Activated CD4-positive, alpha-beta memory T cell treated with anti-CD3 and anti-CD28 coated beads, Interleukin-2, amount 10 ng/mL, durations not matched to agents 7 days and 5 days (primary cell): ENCODE data around the gene ITGB2. TPM values are rescaled to one million over a fixed set of nuclear protein-coding genes. Genes with fewer than 3 reads are reported as not detected.
"Not testable (repeated sequence)": the region's sequence is repeated elsewhere in the genome, so short reads cannot be mapped to it uniquely, and the experiment has no call there.

Experiments used
- CTCF ChIA-PET: fragments of 350-600 bp; sonication (Branson Sonifier 250); formaldehyde crosslinking; loops from one replicate; lab custom pipeline; 2021; ENCODE audit warnings: antibody characterized with exemption, inconsistent platforms; lab: Charles Lee
- POLR2A ChIA-PET: fragments of 350-600 bp; sonication (Branson Sonifier 250); formaldehyde crosslinking; loops from one replicate; lab custom pipeline; 2021; ENCODE audit warnings: antibody characterized with exemption; lab: Charles Lee
- DNase-seq: peaks from one replicate; pipeline ENCODE4 v3.0.0-alpha.2; 2020
- H3K27ac Mint-ChIP-seq: one replicate; pipeline ENCODE4 v1.8.0; 2021; ENCODE audit warnings: mild to moderate bottlenecking, mixed read lengths
- H3K27me3 Mint-ChIP-seq: one replicate; pipeline ENCODE4 v1.8.0; 2021; ENCODE audit warnings: mixed read lengths
- H3K36me3 Mint-ChIP-seq: one replicate; pipeline ENCODE4 v1.8.0; 2021; ENCODE audit warnings: low read depth, mixed read lengths
- H3K4me1 Mint-ChIP-seq: one replicate; pipeline ENCODE4 v1.8.0; 2021; ENCODE audit warnings: mixed read lengths
- H3K4me3 Mint-ChIP-seq: one replicate; pipeline ENCODE4 v1.8.0; 2021; ENCODE audit warnings: mild to moderate bottlenecking, mixed read lengths
- H3K9me3 Mint-ChIP-seq: one replicate; pipeline ENCODE4 v1.8.0; 2021; ENCODE audit warnings: mixed read lengths
- total RNA-seq, 2 experiments: library from RNA; stranded (reverse); gene quantifications; one replicate each; pipeline ENCODE4 v1.2.3, GENCODE V29; 2021

The ITGB2 gene
- total RNA-seq, 2 experiments from 2014 or later = 631 to 642 TPM

GRCh38 chr21:44933918-44934260, 13.2 kb upstream of the ITGB2 start:
- Mint-ChIP-seq H3K9me3 (no peaks in the 10 kb centered on the region), H3K27ac (no peak overlapping the region), H3K27me3 (no peaks in the 10 kb centered on the region), H3K4me1 (peaks cover 38% of the 10 kb centered on the region), H3K36me3 (peaks cover 8% of the 10 kb centered on the region), H3K4me3 (no peak overlapping the region)
- CTCF ChIA-PET = interaction anchor here (0.9 to 2.0 kb wide), 7 partner anchors 20 to 205 kb away, joined by 3 to 8 read pairs (median 3); no protein-coding TSS in a partner anchor
- POLR2A ChIA-PET = interaction anchor here (1.3 to 1.4 kb wide), 3 partner anchors 21 to 41 kb away, joined by 4 to 8 read pairs (median 7); no protein-coding TSS in a partner anchor
- no peak for DNase-seq

- CTCF ChIA-PET = interaction anchor here (0.9 to 3.1 kb wide), 7 partner anchors 19 to 205 kb away, joined by 3 to 28 read pairs (median 6); partner anchors contain the start of genes PTTG1IP and UBE2G2
Measured at GRCh38 chr21:44933199-44933917, 12.7 kb upstream of the ITGB2 start.

GRCh38 chr21:44932408-44933181, 11.9 kb upstream of the ITGB2 start:
- H3K4me3 Mint-ChIP-seq = peak overlapping the region; percentile 81
- no peaks in the 10 kb centered on the region for H3K9me3 Mint-ChIP-seq
- CTCF ChIA-PET = interaction anchor here (0.6 to 3.1 kb wide), 15 partner anchors 8 to 199 kb away, joined by 3 to 30 read pairs (median 5); partner anchors contain the start of genes PTTG1IP, SLX9 and UBE2G2

More at GRCh38 chr21:44933199-44933917, 12.7 kb upstream of the ITGB2 start:
- peak overlapping the region; percentile 4 for H3K4me3 Mint-ChIP-seq
- POLR2A ChIA-PET = interaction anchor here (1.1 to 9.1 kb wide), 5 partner anchors 18 to 59 kb away, joined by 4 to 203 read pairs (median 7); partner anchors contain the start of gene PTTG1IP
- H3K4me1 Mint-ChIP-seq = peaks cover 37% of the 10 kb centered on the region
- no peak for DNase-seq
- H3K9me3 Mint-ChIP-seq = no peaks in the 10 kb centered on the region
- no peaks in the 10 kb centered on the region for H3K27me3 Mint-ChIP-seq
- H3K27ac Mint-ChIP-seq = no peak overlapping the region
- peaks cover 8% of the 10 kb centered on the region for H3K36me3 Mint-ChIP-seq

GRCh38 chr21:44931501-44932407, 11.1 kb upstream of the ITGB2 start:
- Mint-ChIP-seq H3K36me3 (peaks cover 12% of the 10 kb centered on the region), H3K9me3 (no peaks in the 10 kb centered on the region), H3K4me1 (peaks cover 48% of the 10 kb centered on the region), H3K4me3 (peak overlapping the region; percentile 81), H3K27ac (peak overlapping the region; percentile 94), H3K27me3 (no peaks in the 10 kb centered on the region)
- no peak for DNase-seq
- CTCF ChIA-PET = interaction anchor here (0.6 to 3.1 kb wide), 17 partner anchors 9 to 207 kb away, joined by 3 to 30 read pairs (median 5); partner anchors contain the start of genes ITGB2, PTTG1IP, SLX9 and UBE2G2
- POLR2A ChIA-PET = interaction anchor here (0.6 to 9.1 kb wide), 14 partner anchors 8 to 131 kb away, joined by 3 to 203 read pairs (median 6); partner anchors contain the start of genes ITGB2, PTTG1IP, SLX9 and SUMO3

More at GRCh38 chr21:44932408-44933181, 11.9 kb upstream of the ITGB2 start:
- no peak overlapping the region for H3K27ac Mint-ChIP-seq
- peak; percentile 76 for DNase-seq
- peaks cover 42% of the 10 kb centered on the region for H3K4me1 Mint-ChIP-seq
- POLR2A ChIA-PET = interaction anchor here (0.6 to 9.1 kb wide), 13 partner anchors 7 to 132 kb away, joined by 3 to 203 read pairs (median 7); partner anchors contain the start of genes ITGB2, PTTG1IP, SLX9 and UBE2G2
- H3K36me3 Mint-ChIP-seq = peaks cover 12% of the 10 kb centered on the region
- H3K27me3 Mint-ChIP-seq = no peaks in the 10 kb centered on the region

- peak overlapping the region; percentile 81 for H3K4me3 Mint-ChIP-seq
- peak; percentile 56 for DNase-seq
- H3K27ac Mint-ChIP-seq = peak overlapping the region; percentile 94
- H3K9me3 Mint-ChIP-seq = no peaks in the 10 kb centered on the region
- ChIA-PET POLR2A (interaction anchor here (1.2 to 9.1 kb wide), 11 partner anchors 9 to 130 kb away, joined by 4 to 203 read pairs (median 10); partner anchors contain the start of genes ITGB2, PTTG1IP, SLX9 and SUMO3), CTCF (interaction anchor here (0.6 to 3.1 kb wide), 9 partner anchors 10 to 209 kb away, joined by 3 to 30 read pairs (median 5); partner anchors contain the start of genes ITGB2, PTTG1IP and UBE2G2)
- no peaks in the 10 kb centered on the region for H3K27me3 Mint-ChIP-seq
- H3K4me1 Mint-ChIP-seq = peaks cover 55% of the 10 kb centered on the region
- peaks cover 12% of the 10 kb centered on the region for H3K36me3 Mint-ChIP-seq
Measured at GRCh38 chr21:44931137-44931500, 10.4 kb upstream of the ITGB2 start.

- POLR2A ChIA-PET = interaction anchor here (1.3 to 9.1 kb wide), 8 partner anchors 9 to 130 kb away, joined by 4 to 203 read pairs (median 12); partner anchors contain the start of genes ITGB2, PTTG1IP, SLX9 and SUMO3
- H3K4me1 Mint-ChIP-seq = peaks cover 58% of the 10 kb centered on the region
Measured at GRCh38 chr21:44930543-44930981, 9.9 kb upstream of the ITGB2 start.

GRCh38 chr21:44929799-44930542, 9.3 kb upstream of the ITGB2 start:
- Mint-ChIP-seq H3K36me3 (peaks cover 18% of the 10 kb centered on the region), H3K27ac (peak overlapping the region; percentile 94), H3K27me3 (no peaks in the 10 kb centered on the region), H3K4me3 (peak overlapping the region; percentile 81), H3K4me1 (peaks cover 64% of the 10 kb centered on the region), H3K9me3 (no peaks in the 10 kb centered on the region)
- no peak for DNase-seq
- CTCF ChIA-PET = interaction anchor here (0.7 to 3.0 kb wide), 4 partner anchors 16 to 129 kb away, joined by 3 to 30 read pairs (median 4); no protein-coding TSS in a partner anchor
- POLR2A ChIA-PET = interaction anchor here (1.0 to 9.1 kb wide), 5 partner anchors 9 to 129 kb away, joined by 3 to 203 read pairs (median 23); partner anchors contain the start of genes ITGB2, PTTG1IP and UBE2G2

More at GRCh38 chr21:44930543-44930981, 9.9 kb upstream of the ITGB2 start:
- Mint-ChIP-seq H3K4me3 (peak overlapping the region; percentile 81), H3K9me3 (no peaks in the 10 kb centered on the region), H3K27me3 (no peaks in the 10 kb centered on the region), H3K27ac (peak overlapping the region; percentile 94), H3K36me3 (peaks cover 12% of the 10 kb centered on the region)
- peak; percentile 78 for DNase-seq
- CTCF ChIA-PET = interaction anchor here (0.6 to 3.1 kb wide), 7 partner anchors 10 to 210 kb away, joined by 3 to 30 read pairs (median 4); partner anchors contain the start of genes ITGB2 and PTTG1IP

- H3K27me3 Mint-ChIP-seq = no peaks in the 10 kb centered on the region
- peaks cover 18% of the 10 kb centered on the region for H3K36me3 Mint-ChIP-seq
- CTCF ChIA-PET = interaction anchor here (0.9 to 2.1 kb wide), 4 partner anchors 11 to 129 kb away, joined by 3 to 10 read pairs (median 5); partner anchors contain the start of gene SLX9
- DNase-seq = no peak
- peaks cover 70% of the 10 kb centered on the region for H3K4me1 Mint-ChIP-seq
- no peaks in the 10 kb centered on the region for H3K9me3 Mint-ChIP-seq
- peak overlapping the region; percentile 75 for H3K4me3 Mint-ChIP-seq
- H3K27ac Mint-ChIP-seq = peak overlapping the region; percentile 94
- POLR2A ChIA-PET = interaction anchor here (0.8 to 9.1 kb wide), 4 partner anchors 9 to 128 kb away, joined by 3 to 203 read pairs (median 13); partner anchors contain the start of genes ITGB2 and UBE2G2
Measured at GRCh38 chr21:44929242-44929798, 8.6 kb upstream of the ITGB2 start.

GRCh38 chr21:44928500-44929241, 8.0 kb upstream of the ITGB2 start:
- peaks cover 22% of the 10 kb centered on the region for H3K36me3 Mint-ChIP-seq
- not testable (repeated sequence) for H3K27me3 Mint-ChIP-seq, DNase-seq, H3K9me3 Mint-ChIP-seq
- peaks cover 77% of the 10 kb centered on the region for H3K4me1 Mint-ChIP-seq
- H3K27ac Mint-ChIP-seq = peak overlapping the region; percentile 98
- POLR2A ChIA-PET = interaction anchor here (0.8 to 9.1 kb wide), 6 partner anchors 8 to 128 kb away, joined by 3 to 203 read pairs (median 8); partner anchors contain the start of genes ITGB2 and UBE2G2
- peak overlapping the region; percentile 94 for H3K4me3 Mint-ChIP-seq
- CTCF ChIA-PET = interaction anchor here (0.9 to 2.5 kb wide), 7 partner anchors 11 to 127 kb away, joined by 3 to 10 read pairs (median 5); partner anchors contain the start of genes SLX9 and UBE2G2
